Fibroblast of villous mesenchyme (primary cell): ENCODE results near the gene KATNAL2. TPM values are rescaled to one million over a fixed set of nuclear protein-coding genes. Genes with fewer than 3 reads are reported as not detected.
"Not testable (repeated sequence)": the region's sequence is repeated elsewhere in the genome, so short reads cannot be mapped to it uniquely, and the experiment has no call there.

ENCODE experiments used
- DNase-seq: peaks from one replicate; pipeline ENCODE4 v3.0.0-alpha.2; 2010; ENCODE audit warnings: low read depth
- H3K4me3 ChIP-seq: 2 replicates; pipeline ENCODE4 v1.5.1; 2011; ENCODE audit warnings: low read depth, mild to moderate bottlenecking, low read length
- total RNA-seq: library from RNA; depleted of rRNA; stranded (reverse); fragments of >200 nt; gene quantifications from 2 replicates; pipeline ENCODE4 v1.2.3, GENCODE V29; 2012
- TF ChIP-seq, protein P1 (sequence below): IDR thresholded peaks from 2 replicates; pipeline ENCODE4 v1.5.1; 2012; ENCODE audit warnings: low read depth, mild to moderate bottlenecking, low read length; ENCODE audit not compliant: insufficient read depth

Gene KATNAL2
- total RNA-seq, 1 donor: 1.3 TPM

DNA sequence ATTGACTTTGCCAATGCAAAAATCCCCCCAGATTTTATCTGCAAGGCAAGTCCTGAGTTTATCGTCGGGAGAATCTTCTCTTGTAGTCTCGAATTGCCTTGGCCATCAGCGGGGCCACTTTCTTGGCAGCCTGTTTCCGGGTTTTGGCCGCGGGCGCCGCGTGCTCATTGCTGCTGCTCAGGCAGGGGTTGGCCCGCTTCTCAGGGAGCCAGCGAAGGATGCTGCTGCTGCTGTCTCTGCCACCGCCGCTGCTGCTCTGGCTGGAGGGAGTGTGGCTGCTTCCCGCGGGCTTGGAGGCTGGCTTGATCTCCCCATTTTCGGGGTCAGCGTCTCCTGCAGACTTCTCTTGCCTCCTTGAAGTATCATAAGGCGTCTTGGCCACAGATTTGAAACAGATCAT is 115.5 kb downstream of the KATNAL2 start:
- TF ChIP-seq, protein P1, sequence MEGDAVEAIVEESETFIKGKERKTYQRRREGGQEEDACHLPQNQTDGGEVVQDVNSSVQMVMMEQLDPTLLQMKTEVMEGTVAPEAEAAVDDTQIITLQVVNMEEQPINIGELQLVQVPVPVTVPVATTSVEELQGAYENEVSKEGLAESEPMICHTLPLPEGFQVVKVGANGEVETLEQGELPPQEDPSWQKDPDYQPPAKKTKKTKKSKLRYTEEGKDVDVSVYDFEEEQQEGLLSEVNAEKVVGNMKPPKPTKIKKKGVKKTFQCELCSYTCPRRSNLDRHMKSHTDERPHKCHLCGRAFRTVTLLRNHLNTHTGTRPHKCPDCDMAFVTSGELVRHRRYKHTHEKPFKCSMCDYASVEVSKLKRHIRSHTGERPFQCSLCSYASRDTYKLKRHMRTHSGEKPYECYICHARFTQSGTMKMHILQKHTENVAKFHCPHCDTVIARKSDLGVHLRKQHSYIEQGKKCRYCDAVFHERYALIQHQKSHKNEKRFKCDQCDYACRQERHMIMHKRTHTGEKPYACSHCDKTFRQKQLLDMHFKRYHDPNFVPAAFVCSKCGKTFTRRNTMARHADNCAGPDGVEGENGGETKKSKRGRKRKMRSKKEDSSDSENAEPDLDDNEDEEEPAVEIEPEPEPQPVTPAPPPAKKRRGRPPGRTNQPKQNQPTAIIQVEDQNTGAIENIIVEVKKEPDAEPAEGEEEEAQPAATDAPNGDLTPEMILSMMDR: no peak
- no peak for DNase-seq
- H3K4me3 ChIP-seq: no peak overlapping the region

DNA sequence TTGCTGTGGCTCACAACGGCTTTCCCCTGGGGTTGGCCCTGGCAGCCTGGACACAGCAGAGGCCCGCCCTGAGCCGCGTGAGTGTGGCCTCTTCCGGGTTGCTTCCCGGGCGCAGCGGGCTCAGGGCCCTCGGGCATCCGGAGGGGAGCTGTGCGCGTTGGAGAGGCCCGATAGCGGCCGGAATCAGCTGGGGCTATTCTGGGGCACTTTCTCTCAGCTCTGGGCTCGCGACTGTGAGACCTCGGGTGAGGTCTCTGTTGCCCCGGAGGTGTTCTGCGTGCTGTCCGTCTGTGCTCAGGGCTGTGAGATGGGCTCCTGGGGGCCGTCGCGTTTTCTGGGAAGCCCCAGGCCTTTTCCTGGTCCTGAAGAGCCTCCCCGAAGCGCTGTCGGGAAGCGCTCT is 117.2 kb downstream of the KATNAL2 start:
- not testable (repeated sequence) for DNase-seq, H3K4me3 ChIP-seq

DNA sequence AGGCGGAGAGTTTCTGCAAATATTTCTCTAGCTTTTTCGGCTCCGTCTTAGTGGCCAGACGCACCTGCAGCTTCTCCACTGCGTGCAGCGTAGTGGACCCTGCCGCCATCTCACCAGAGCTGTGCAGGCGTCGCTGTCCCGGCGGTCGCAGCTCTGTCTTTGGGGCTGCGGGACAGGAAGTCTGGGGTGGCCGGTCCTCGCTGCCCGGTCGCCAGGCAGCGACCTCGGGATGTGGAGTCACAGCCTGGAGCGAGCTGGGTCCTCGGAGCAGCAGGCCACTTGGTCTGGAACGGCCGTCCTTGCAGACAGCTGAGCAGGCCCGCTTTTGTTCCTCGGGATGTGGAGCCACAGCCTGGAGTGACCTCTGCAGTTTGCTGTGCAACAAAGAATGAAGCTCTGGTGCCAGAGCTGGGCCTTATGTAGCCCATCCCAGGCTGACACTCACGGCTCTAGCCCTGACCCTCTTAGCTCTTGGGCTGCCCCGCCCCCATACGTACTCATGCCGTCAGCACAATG is 117.8 kb downstream of the KATNAL2 start, which contains the start of gene ELOA2:
ELOA2 (minus strand) TSS at position 466 of the 516 bp plus-strand sequence; CDS start at position 109, 357 bp downstream.
- TF ChIP-seq, protein P1: no peak
- no peak for DNase-seq
- H3K4me3 ChIP-seq: no peak within 1 kb of the TSS

DNA sequence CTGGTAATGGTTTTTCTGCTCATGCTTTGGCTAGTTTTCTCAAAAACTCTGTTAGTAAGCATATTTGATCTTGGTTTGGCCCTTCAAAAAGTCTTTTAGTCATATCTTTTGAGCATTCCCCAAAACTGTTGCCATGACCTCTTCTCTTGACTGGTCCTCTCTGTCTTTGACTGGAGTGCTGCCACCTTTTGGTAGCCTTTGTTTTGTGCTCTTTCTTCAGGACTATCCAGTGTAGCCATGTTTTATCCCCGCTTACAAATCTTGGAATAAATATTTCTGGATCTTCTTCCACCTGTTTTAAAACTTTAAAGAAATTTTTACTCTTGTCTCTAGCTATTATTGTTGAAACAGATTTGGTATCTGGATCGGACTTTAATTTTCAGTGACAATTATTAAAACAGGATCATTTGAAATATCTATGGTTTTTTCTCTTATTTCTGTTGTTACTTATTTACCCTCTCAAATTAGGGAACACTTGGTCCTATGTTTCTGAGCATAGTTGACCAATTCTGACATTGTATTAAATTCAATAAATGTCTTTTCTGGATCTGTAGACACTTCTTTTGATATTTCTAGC is 119.0 kb downstream of the KATNAL2 start:
- H3K4me3 ChIP-seq: no peak overlapping the region
- DNase-seq: peak; percentile 11
- TF ChIP-seq, protein P1: peak; percentile 45

DNA sequence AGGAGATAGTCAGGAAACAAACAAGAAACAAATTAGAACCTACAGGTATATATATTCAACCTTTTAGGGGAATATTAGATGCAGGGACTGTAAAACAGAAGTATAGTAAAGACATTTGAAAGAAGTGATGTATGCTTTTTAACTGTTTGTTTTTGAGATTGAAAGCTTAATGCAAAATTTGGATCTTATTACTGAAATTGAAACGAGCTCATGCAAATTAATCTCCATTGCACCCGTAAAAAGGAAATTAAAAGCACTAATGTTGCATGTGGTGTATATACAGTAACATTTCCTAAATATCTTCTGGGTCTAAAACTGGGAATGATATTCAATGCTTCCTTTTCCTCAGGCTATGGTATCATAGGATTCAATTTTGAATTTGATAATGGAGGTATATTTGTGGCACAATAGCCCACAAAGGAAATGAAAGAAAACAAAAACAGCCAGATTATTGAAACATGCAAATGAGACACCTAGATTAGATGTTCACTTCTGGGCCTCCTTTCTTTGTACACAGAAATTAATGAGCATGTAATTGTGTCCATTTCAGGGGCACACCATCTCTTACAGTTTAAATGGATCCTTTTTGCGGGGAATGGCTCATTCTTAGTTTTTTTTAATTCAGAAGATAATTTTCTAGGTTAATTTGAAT is 119.7 kb downstream of the KATNAL2 start:
- TF ChIP-seq, protein P1: no peak
- DNase-seq: no peak
- H3K4me3 ChIP-seq: no peak overlapping the region

DNA sequence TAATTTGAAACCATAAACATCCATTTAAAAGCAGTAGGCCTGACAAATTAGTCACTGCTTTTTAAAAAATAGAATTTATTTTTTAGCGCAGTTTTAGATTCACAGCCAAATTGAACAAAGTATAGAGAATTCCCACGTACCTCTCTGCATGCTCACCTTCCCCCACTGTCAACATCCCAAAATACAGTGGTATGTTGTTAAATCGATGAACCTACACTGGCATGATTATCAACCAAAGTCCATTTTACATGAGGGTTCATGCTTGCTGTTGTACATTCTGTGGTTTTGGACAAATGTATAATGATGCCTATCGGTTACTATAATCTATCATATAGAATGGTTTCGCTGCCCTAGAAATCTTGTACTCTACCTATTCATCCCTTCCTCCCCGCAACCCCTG is 123.6 kb downstream of the KATNAL2 start:
- TF ChIP-seq, protein P1: no peak
- no peak for DNase-seq
- no peak overlapping the region for H3K4me3 ChIP-seq

DNA sequence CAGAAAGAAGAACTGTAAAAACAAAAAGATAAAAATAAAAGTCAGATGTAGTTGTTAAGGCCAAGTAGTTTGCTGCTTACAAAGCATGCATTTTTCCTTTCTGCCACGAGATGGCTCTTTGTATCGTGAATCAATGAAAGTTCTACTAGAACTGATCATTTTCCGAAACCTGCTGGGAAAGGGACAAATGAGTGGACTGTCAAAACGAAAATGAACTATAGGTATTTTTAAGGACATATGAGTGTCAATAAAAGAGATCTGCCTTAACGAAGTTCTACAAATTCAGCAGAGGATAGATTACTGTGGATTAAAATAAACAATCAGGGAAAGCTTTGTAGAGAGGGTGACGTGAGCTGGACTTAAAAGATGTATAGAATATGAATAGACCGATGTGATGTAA is 133.1 kb downstream of the KATNAL2 start:
- TF ChIP-seq, protein P1: peak; percentile 68
- DNase-seq: peak; percentile 62
- no peak overlapping the region for H3K4me3 ChIP-seq
